Thoracic aorta (tissue), 2 donors: Measurements from ENCODE around the gene SCRN1. TPM values are rescaled to one million over a fixed set of nuclear protein-coding genes. Genes with fewer than 3 reads are reported as not detected.
"Not testable (repeated sequence)": the region's sequence is repeated elsewhere in the genome, so short reads cannot be mapped to it uniquely, and the experiment has no call there.

Experiments
- ATAC-seq: fragments of 150-250 bp; one replicate; pipeline ENCODE4 v1.8.0; 2017; ENCODE audit warnings: low read depth; ENCODE audit not compliant: insufficient number of reproducible peaks, low FRiP score
- DNase-seq: peaks from one replicate; pipeline ENCODE4 v3.0.0-alpha.2; 2020; ENCODE audit warnings: low spot score
- H3K27ac ChIP-seq, 2 donors: fragments of 200-600 bp; sonication (generic); 1 replicate in 1 of 2; 2 replicates in 1 of 2; pipeline ENCODE4 v1.5.1; 2016; ENCODE audit warnings: mild to moderate bottlenecking in 2 of 2, moderate library complexity in 2 of 2
- H3K27me3 ChIP-seq: fragments of 200-600 bp; sonication (generic); replicated peaks from 2 replicates; pipeline ENCODE4 v1.6.0; 2016; ENCODE audit warnings: mild to moderate bottlenecking; ENCODE audit not compliant: insufficient read depth
- H3K36me3 ChIP-seq: fragments of 200-600 bp; sonication (generic); one replicate; pipeline ENCODE4 v1.5.1; 2016
- H3K4me1 ChIP-seq, 2 donors: fragments of 200-600 bp; sonication (generic); 1 replicate in 1 of 2; 2 replicates in 1 of 2; pipeline versions ENCODE4 v1.5.1 to v1.6.0; 2016; ENCODE audit warnings: low read depth in 2 of 2, mild to moderate bottlenecking in 1 of 2; ENCODE audit not compliant: control insufficient read depth in 1 of 2
- H3K4me3 ChIP-seq: fragments of 200-600 bp; sonication (generic); 2 replicates; pipeline ENCODE4 v1.5.1; 2016; ENCODE audit warnings: mild to moderate bottlenecking
- H3K9me3 ChIP-seq: fragments of 200-600 bp; sonication (generic); 2 replicates; pipeline ENCODE4 v1.5.1; 2016
- total RNA-seq, 2 donors: library from RNA; depleted of rRNA; stranded (reverse); fragments of >200 nt; gene quantifications; one replicate each; pipeline versions ENCODE4 v1.1.0 to v1.2.3, GENCODE V29; 2016
- TF ChIP-seq, protein P1 (sequence below): fragments of 200-600 bp; sonication (generic); IDR thresholded peaks from one replicate; pipeline ENCODE4 v1.5.1; 2019; ENCODE audit warnings: antibody characterized with exemption

The SCRN1 gene
- total RNA-seq, 2 donors from 2014 or later = 58.1 to 75.3 TPM

- H3K4me1 ChIP-seq = peaks cover 4 to 20% of the 10 kb centered on the region in 2 donors
- H3K27me3 ChIP-seq = no peaks in the 10 kb centered on the region
- H3K4me3 ChIP-seq = no peak overlapping the region
- ATAC-seq (no peak), DNase-seq (no peak)
- no peaks in the 10 kb centered on the region for H3K9me3 ChIP-seq
- H3K27ac ChIP-seq = no peak overlapping the region
- no peaks in the 10 kb centered on the region for H3K36me3 ChIP-seq
- TF ChIP-seq, protein P1, sequence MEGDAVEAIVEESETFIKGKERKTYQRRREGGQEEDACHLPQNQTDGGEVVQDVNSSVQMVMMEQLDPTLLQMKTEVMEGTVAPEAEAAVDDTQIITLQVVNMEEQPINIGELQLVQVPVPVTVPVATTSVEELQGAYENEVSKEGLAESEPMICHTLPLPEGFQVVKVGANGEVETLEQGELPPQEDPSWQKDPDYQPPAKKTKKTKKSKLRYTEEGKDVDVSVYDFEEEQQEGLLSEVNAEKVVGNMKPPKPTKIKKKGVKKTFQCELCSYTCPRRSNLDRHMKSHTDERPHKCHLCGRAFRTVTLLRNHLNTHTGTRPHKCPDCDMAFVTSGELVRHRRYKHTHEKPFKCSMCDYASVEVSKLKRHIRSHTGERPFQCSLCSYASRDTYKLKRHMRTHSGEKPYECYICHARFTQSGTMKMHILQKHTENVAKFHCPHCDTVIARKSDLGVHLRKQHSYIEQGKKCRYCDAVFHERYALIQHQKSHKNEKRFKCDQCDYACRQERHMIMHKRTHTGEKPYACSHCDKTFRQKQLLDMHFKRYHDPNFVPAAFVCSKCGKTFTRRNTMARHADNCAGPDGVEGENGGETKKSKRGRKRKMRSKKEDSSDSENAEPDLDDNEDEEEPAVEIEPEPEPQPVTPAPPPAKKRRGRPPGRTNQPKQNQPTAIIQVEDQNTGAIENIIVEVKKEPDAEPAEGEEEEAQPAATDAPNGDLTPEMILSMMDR = no peak
These were observed 27.6 kb downstream of the SCRN1 start for GRCh38 chr7:29962035-29962434.

DNA sequence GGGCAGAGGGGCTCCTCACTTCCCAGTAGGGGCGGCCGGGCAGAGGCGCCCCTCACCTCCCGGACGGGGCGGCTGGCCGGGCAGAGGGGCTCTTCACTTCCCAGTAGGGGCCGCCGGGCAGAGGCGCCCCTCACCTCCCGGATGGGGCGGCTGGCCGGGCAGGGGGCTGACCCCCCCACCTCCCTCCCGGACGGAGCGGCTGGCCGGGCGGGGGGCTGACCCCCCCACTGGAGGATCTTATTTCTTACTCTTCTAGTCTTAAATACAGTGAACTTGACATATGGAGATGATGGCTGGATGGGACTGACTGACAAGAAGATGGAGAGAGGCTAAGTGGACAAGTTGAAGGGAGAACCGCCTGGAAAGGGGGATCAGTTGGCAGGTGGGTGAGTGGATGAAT is 28.0 kb downstream of the SCRN1 start:
- H3K4me3 ChIP-seq, H3K27ac ChIP-seq, DNase-seq, ATAC-seq, H3K27me3 ChIP-seq, H3K36me3 ChIP-seq, H3K9me3 ChIP-seq: not testable (repeated sequence)
- peaks cover 4 to 17% of the 10 kb centered on the region in 2 donors for H3K4me1 ChIP-seq

DNA sequence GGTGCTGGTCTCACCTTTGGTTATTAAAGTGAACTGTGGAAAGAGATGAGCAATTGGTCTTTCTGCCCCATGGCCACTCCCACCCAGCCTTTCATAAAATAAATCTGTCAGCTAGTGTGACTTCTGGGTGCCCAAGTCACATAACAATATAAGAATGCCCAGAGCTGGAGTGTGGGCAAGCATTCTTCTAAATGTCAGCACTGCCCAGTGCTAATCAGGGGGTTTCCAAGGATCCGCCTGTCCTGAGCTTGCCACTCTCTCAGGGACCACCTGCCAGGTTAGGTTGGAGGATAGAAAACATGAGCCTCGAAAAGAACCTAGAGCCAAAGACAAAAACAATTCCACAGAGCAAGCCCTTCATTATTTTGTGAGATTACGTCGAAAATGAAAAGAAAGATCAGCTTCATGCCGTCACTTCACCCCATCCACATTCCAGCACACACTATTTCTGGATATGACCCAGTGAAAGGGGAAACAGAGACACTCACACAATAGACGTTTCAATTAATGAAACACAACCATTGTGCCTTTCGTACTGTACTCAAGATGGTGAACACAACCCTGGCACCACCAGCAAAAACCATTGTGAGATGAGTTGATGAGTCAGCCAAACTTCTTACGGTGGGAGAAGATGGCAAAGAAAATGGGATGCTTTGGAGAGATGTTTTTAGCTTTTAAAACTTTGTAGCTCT is 30.8 kb downstream of the SCRN1 start:
- no peaks in the 10 kb centered on the region for H3K36me3 ChIP-seq
- H3K27me3 ChIP-seq = no peaks in the 10 kb centered on the region
- H3K9me3 ChIP-seq = no peaks in the 10 kb centered on the region
- H3K27ac ChIP-seq = no peak overlapping the region
- TF ChIP-seq, protein P1 = no peak
- no peak overlapping the region for H3K4me3 ChIP-seq
- H3K4me1 ChIP-seq = peaks cover 2 to 3% of the 10 kb centered on the region in 2 donors
- no peak for DNase-seq
- no peak for ATAC-seq

DNA sequence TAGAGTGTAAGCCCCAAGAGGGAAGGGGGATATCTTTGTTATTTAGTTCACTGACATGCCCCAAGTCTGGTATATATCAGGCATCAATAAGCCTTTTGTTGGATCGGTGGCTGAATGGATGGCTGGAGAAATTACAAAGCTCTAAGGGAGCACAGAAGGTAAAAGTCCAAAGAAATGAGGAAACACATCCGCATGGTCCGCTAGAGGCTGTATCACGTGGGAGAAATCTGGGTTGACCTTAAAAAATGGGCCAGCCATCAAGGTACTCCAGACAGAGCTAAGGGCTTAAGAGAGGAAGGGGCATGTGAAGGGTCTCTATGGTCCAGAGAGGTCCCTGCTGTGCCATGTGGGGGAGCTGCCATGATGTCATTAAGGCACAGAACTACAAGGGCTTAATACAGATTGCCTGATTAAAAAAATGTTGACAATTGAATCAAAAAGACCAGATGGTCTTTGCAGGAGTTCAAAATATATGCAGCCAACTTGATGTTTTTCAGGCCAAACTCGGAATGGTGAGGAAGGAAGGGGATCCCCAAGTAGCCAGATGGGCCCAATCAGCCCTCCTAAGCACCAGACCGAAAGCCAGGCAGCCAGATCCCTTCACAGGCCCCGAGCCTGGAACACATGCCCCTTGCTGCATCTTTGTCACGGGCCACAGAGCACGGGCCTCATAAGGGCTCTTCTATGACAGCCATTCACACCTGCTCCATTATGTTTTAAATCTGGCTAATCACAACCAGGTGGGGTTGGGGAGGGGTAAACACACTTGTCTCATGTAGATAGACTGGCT is 31.9 kb downstream of the SCRN1 start:
- no peak for ATAC-seq
- Histone ChIP-seq H3K9me3 (no peaks in the 10 kb centered on the region), H3K36me3 (no peaks in the 10 kb centered on the region), H3K27me3 (no peaks in the 10 kb centered on the region), H3K4me3 (no peak overlapping the region), H3K27ac (no peak overlapping the region), H3K4me1 (peaks cover 5 to 8% of the 10 kb centered on the region in 2 donors)
- TF ChIP-seq, protein P1 = no peak
- DNase-seq = no peak

GRCh38 chr7:29956487-29956836 is 33.1 kb downstream of the SCRN1 start:
- Histone ChIP-seq H3K27ac (no peak overlapping the region), H3K27me3 (no peaks in the 10 kb centered on the region), H3K36me3 (no peaks in the 10 kb centered on the region), H3K4me3 (no peak overlapping the region), H3K4me1 (peaks cover 5 to 8% of the 10 kb centered on the region in 2 donors), H3K9me3 (no peaks in the 10 kb centered on the region)
- TF ChIP-seq, protein P1 = no peak
- no peak for DNase-seq
- ATAC-seq = no peak
